Measurements from ENCODE around the gene DNAJC15. TPM values are rescaled to one million over a fixed set of nuclear protein-coding genes. Genes with fewer than 3 reads are reported as not detected.

DNAJC15 gene
- total RNA-seq, 1 donor from 2014 or later: 30.1 TPM

GRCh38 chr13:43156916-43157315, 133.5 kb downstream of the DNAJC15 start:
- Histone ChIP-seq H3K27ac (replicated peaks) (no peak overlapping the region), H3K4me3 (no peak overlapping the region)
- TF ChIP-seq CTCF (IDR thresholded peaks at IDR 0.05; ENCODE audit: borderline replicate concordance): no peak

DNA sequence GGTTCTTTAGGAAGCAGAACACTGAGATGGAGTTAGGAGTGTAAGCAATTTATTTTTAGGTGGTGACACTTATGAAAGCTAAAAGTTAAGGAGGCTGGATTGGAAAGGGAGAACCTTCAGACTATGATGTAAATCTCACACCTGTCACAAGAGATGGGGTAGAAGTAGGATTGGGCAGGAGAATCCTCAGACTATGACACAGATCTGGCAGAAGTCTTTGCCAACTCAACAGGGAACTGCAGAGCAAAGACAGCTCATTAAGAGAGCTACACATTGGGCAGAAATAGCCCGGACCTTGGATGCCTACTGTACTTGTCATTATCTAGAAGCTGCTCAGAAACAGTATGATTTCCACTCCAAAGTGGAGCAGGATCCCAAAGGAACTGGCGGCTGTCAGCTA, 134.4 kb downstream of the DNAJC15 start:
- Histone ChIP-seq H3K27ac (replicated peaks) (no peak overlapping the region), H3K4me3 (no peak overlapping the region), H3K36me3 (no peaks in the 10 kb centered on the region), H3K27me3 (ENCODE audit: low read depth) (peaks cover 4% of the 10 kb centered on the region), H3K9me3 (replicated peaks) (peaks cover 4% of the 10 kb centered on the region), H3K4me1 (no peaks in the 10 kb centered on the region)
- no peak for TF ChIP-seq CTCF (IDR thresholded peaks at IDR 0.05; ENCODE audit: borderline replicate concordance)
- no peak for DNase-seq
- intact Hi-C loops (cut with micrococcal nuclease): no loop called here

More at GRCh38 chr13:43156916-43157315, 133.5 kb downstream of the DNAJC15 start:
- Histone ChIP-seq H3K4me1 (no peaks in the 10 kb centered on the region), H3K27me3 (ENCODE audit: low read depth) (peaks cover 12% of the 10 kb centered on the region), H3K36me3 (no peaks in the 10 kb centered on the region), H3K9me3 (replicated peaks) (peaks cover 4% of the 10 kb centered on the region)
- intact Hi-C loops (cut with micrococcal nuclease): no loop called here
- no peak for DNase-seq

- peaks cover 7% of the 10 kb centered on the region for H3K9me3 ChIP-seq (replicated peaks)
- H3K27me3 ChIP-seq (ENCODE audit: low read depth): no peaks in the 10 kb centered on the region
- no peak for DNase-seq
- H3K36me3 ChIP-seq: no peaks in the 10 kb centered on the region
- intact Hi-C loops (cut with micrococcal nuclease): no loop called here
- no peak for TF ChIP-seq CTCF (IDR thresholded peaks at IDR 0.05; ENCODE audit: borderline replicate concordance)
- no peak overlapping the region for H3K4me3 ChIP-seq
- no peak overlapping the region for H3K27ac ChIP-seq (replicated peaks)
- no peaks in the 10 kb centered on the region for H3K4me1 ChIP-seq
Observed at GRCh38 chr13:43158516-43158915, 135.1 kb downstream of the DNAJC15 start.

DNA sequence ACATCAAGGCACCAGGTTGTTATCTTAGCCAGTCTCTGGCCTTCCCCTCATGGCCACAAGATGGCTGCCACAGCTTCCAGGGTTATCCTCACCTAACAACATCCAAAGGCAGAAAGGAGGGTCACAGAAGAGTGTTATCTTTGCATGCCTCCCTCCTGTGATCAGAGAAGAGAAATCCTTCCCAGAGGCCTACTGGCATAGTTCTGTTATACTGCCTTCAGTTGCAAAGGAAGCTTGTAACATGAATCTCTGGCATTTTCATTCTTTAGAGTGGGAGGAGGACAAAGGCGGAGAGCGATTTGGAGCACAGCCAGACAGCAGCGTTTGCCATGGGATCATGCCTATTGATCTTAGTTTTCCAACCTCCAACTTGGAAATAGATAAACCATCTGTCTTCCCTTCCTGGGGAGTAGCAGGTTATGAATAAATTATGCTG, 135.7 kb downstream of the DNAJC15 start:
- DNase-seq: no peak
- Histone ChIP-seq H3K36me3 (no peaks in the 10 kb centered on the region), H3K27me3 (ENCODE audit: low read depth) (no peaks in the 10 kb centered on the region), H3K9me3 (replicated peaks) (peaks cover 12% of the 10 kb centered on the region), H3K27ac (replicated peaks) (no peak overlapping the region), H3K4me1 (no peaks in the 10 kb centered on the region), H3K4me3 (no peak overlapping the region)
- intact Hi-C loops (cut with micrococcal nuclease): no loop called here
- TF ChIP-seq CTCF (IDR thresholded peaks at IDR 0.05; ENCODE audit: borderline replicate concordance): no peak

Other genes starting within 250 kb of the DNAJC15 start
- gene FAM216B, start 242.0 kb upstream of the DNAJC15 start, total RNA-seq: 0.99 TPM
- 2.6 TPM for gene EPSTI1, start 31.3 kb upstream of the DNAJC15 start, total RNA-seq

Data from left ventricle myocardium inferior (tissue), 1 donor.